Breast epithelium (tissue), 3 donors: ENCODE data around the gene PLXNC1.

Experiments used
- POLR2A ChIP-seq: fragments of 450-650 bp; IDR thresholded peaks from one replicate; pipeline ENCODE4 v1.6.1; 2016; ENCODE audit warnings: antibody characterized with exemption, mild to moderate bottlenecking, moderate library complexity
- POLR2AphosphoS5 ChIP-seq, 3 donors: sonication (generic); formaldehyde crosslinking; IDR thresholded peaks; one replicate each; pipeline ENCODE4 v1.6.1; 2017; ENCODE audit warnings: antibody characterized with exemption in 3 of 3
- TF ChIP-seq, protein P1 (sequence below), 3 donors: fragments of 450-650 bp; IDR thresholded peaks; one replicate each; pipeline ENCODE4 v1.5.1; 2016 to 2017; ENCODE audit warnings: antibody characterized with exemption in 3 of 3, mild to moderate bottlenecking in 3 of 3, moderate library complexity in 3 of 3

DNA sequence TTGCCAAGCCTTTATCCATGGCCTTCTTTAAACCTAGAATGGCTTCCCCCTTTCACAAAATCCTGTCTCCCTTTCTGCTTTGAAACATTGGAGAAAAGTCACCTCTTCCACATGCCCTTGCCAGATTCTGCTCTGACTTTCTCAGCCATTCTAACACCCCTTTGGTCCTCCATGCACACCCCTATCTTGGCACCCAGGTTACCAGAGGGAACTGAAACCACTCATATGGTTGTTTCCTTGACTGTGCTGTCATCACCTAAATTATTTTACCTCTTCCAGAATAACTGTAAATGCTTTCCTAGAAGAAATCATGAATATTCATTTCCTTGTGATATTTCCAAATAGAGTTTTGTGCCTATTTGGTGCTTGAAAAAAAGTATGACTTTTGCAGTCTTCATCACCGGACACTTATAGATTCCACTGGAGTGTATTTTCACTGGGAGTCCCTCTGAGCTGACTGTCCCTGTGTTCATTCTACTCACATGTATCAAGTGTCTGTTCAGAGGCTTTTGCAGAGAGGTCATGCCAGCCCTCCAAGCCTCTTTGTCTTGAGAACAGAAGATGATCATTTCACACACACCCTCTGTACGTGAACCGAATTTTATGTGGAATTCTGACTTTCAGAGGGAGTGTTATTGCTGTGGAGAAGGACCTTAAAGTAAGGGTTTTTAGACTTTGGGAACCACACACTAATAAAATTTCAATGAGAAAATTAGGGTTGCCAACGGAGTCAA lies 74.1 kb downstream of the PLXNC1 start:
- TF ChIP-seq, protein P1, sequence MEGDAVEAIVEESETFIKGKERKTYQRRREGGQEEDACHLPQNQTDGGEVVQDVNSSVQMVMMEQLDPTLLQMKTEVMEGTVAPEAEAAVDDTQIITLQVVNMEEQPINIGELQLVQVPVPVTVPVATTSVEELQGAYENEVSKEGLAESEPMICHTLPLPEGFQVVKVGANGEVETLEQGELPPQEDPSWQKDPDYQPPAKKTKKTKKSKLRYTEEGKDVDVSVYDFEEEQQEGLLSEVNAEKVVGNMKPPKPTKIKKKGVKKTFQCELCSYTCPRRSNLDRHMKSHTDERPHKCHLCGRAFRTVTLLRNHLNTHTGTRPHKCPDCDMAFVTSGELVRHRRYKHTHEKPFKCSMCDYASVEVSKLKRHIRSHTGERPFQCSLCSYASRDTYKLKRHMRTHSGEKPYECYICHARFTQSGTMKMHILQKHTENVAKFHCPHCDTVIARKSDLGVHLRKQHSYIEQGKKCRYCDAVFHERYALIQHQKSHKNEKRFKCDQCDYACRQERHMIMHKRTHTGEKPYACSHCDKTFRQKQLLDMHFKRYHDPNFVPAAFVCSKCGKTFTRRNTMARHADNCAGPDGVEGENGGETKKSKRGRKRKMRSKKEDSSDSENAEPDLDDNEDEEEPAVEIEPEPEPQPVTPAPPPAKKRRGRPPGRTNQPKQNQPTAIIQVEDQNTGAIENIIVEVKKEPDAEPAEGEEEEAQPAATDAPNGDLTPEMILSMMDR (IDR thresholded peaks at IDR 0.05), result no peak
- TF ChIP-seq POLR2A (no peak), POLR2AphosphoS5 (IDR thresholded peaks at IDR 0.05) (no peak)
